Measurements from ENCODE around the gene PRDM16.

GRCh38 chr1:3296326-3296725 lies 227.3 kb downstream of the PRDM16 start:
- no peak for TF ChIP-seq CTCF (IDR thresholded peaks at IDR 0.05; ENCODE audit: low read length)
- no peak for TF ChIP-seq EZH2 (optimal IDR thresholded peaks at IDR 0.05; ENCODE audit: low read depth, low read length)
- no peak for TF ChIP-seq EZH2phosphoT487 (IDR thresholded peaks at IDR 0.05; ENCODE audit: low read length)
